Tibial artery (tissue), 4 donors: ENCODE data around the gene GAK.

Experiments
- DNase-seq, 2 donors: peaks; one replicate each; pipeline ENCODE4 v3.0.0-alpha.2; 2019
- H3K27ac ChIP-seq, 2 donors: fragments of 200-600 bp; sonication (generic) in 1 of 2; 1 replicate in 1 of 2; 2 replicates in 1 of 2; pipeline ENCODE4 v1.5.1; 2018 to 2019; ENCODE audit warnings: mild to moderate bottlenecking in 1 of 2
- H3K27me3 ChIP-seq, 2 donors: fragments of 200-600 bp; sonication (generic) in 1 of 2; one replicate each; pipeline versions ENCODE4 v1.5.1 to v1.6.0; 2016 to 2019
- H3K36me3 ChIP-seq, 3 donors: fragments of 200-600 bp; sonication (generic) in 2 of 3; one replicate each; pipeline ENCODE4 v1.5.1; 2016 to 2019; ENCODE audit warnings: mild to moderate bottlenecking in 2 of 3
- H3K4me1 ChIP-seq, 4 donors: fragments of 200-600 bp; sonication (generic) in 2 of 4; 1 replicate in 3 of 4; 2 replicates in 1 of 4; pipeline ENCODE4 v1.5.1; 2016 to 2019
- H3K4me3 ChIP-seq, 2 donors: fragments of 200-600 bp; sonication (generic) in 1 of 2; 1 replicate in 1 of 2; 2 replicates in 1 of 2; pipeline ENCODE4 v1.5.1; 2018 to 2019; ENCODE audit warnings: mild to moderate bottlenecking in 2 of 2
- H3K9me3 ChIP-seq, 3 donors: fragments of 200-600 bp; sonication (generic) in 1 of 3; one replicate each; pipeline ENCODE4 v1.5.1; 2016 to 2019
- CTCF ChIP-seq, 2 experiments: fragments of 200-600 bp in 1 of 2; fragments of 450-650 bp in 1 of 2; IDR thresholded peaks; one replicate each; pipeline ENCODE4 v1.5.1; 2017 to 2019; ENCODE audit warnings: antibody characterized with exemption in 2 of 2, mild to moderate bottlenecking in 1 of 2, moderate library complexity in 1 of 2
- intact Hi-C: fragments of 100-400 bp; cut with DNase I; formaldehyde crosslinking; loops from one replicate; pipeline ENCODE4 v1.15.0; 2023; ENCODE audit warnings: low total_unique reads

GAK gene

GRCh38 chr4:912548-913279 is 19.4 kb downstream of the GAK start:
- peak in 1 of 2 donors; percentile 38 for DNase-seq
- no peak for TF ChIP-seq CTCF (IDR thresholded peaks at IDR 0.05)
- Histone ChIP-seq H3K9me3 (no peaks in the 10 kb centered on the region), H3K27ac (no peak overlapping the region), H3K4me1 (peaks cover 0 to 12% (median 3%) of the 10 kb centered on the region in 4 donors), H3K36me3 (peaks cover 20 to 54% (median 23%) of the 10 kb centered on the region in 3 donors), H3K27me3 (no peaks in the 10 kb centered on the region), H3K4me3 (no peak overlapping the region)
- intact Hi-C loops = no loop called here

DNA sequence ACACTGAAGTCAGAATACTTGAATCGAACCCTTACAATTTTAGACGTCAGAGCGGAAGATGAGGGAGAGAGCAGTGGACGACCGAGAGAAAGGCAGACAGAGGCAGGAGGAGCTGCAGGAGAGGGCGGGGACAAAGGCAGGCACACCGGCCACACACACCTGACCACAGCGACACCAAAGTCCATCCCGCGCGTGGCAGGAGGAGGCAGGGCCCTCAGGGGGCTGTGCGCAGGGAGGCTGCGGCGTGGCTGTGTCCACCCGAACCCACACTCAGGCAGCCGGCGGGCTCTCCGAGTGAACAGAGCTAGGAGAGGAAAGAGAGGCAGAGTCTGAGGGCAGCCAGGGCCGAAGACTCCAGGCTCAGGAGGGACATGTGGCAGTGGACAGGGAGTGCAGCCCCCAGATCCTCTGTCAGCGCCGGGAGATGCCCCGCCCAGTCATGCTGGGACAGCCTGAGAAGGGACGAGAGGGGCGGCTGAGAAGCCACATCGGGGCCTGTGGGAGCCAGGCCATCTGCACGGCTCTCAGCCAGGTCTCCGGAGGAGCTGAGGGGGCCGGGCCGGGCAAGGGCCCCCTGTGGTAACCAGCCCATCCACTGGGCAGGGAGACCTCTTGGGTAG is 20.1 kb downstream of the GAK start:
- H3K4me3 ChIP-seq = no peak overlapping the region
- TF ChIP-seq CTCF (IDR thresholded peaks at IDR 0.05) = no peak
- no peaks in the 10 kb centered on the region for H3K9me3 ChIP-seq
- DNase-seq = no peak
- no peak overlapping the region for H3K27ac ChIP-seq
- no peaks in the 10 kb centered on the region for H3K27me3 ChIP-seq
- peaks cover 0 to 12% (median 3%) of the 10 kb centered on the region in 4 donors for H3K4me1 ChIP-seq
- peaks cover 20 to 61% (median 30%) of the 10 kb centered on the region in 3 donors for H3K36me3 ChIP-seq
- intact Hi-C loops = no loop called here

- no peak for DNase-seq
- Histone ChIP-seq H3K27me3 (no peaks in the 10 kb centered on the region), H3K36me3 (peaks cover 20 to 68% (median 30%) of the 10 kb centered on the region in 3 donors), H3K27ac (no peak overlapping the region), H3K4me1 (peaks cover 0 to 12% (median 3%) of the 10 kb centered on the region in 4 donors), H3K4me3 (no peak overlapping the region), H3K9me3 (no peaks in the 10 kb centered on the region)
- TF ChIP-seq CTCF (IDR thresholded peaks at IDR 0.05) = no peak
- intact Hi-C loops = no loop called here
These were observed 20.8 kb downstream of the GAK start for GRCh38 chr4:911221-911751.

DNA sequence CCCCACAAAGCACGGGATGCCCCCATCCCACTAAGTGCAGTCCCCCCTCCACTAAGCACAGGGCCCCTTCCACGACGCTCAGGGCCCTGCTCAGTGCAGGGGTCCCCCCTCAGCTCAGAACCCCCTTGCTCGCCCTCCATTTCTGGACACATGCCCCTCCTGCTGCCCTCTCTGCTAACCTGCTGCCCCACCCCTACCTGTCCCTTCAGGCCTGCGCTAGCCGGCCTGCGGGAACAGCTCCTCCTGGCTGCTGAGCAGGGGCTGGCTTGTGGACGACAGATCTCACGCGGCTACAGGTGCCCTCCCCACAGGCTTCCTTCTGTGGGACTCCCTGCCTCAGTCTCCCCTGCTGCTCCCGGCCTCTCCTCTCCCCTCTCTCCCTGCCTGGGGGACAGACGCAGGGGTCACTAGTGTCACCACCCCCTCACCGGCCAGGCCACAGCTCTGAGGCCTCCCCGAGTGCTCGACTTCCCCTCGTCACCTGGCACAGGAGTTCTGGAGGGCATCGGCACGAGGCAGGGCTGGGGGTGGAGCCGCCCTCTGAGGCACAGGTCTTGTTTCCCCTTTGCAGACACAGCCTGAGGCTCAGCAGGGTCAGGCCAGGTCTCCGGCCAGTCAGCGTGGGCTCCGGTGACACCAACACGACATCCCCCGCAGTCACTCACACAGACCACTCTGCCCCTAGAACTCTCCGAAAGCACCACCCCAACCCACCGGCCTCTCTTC is 21.6 kb downstream of the GAK start:
- intact Hi-C loops = no loop called here
- Histone ChIP-seq H3K4me3 (no peak overlapping the region), H3K9me3 (no peaks in the 10 kb centered on the region), H3K36me3 (peaks cover 20 to 76% (median 30%) of the 10 kb centered on the region in 3 donors), H3K27me3 (no peaks in the 10 kb centered on the region), H3K4me1 (peaks cover 0 to 7% (median 3%) of the 10 kb centered on the region in 4 donors), H3K27ac (no peak overlapping the region)
- no peak for DNase-seq
- no peak for TF ChIP-seq CTCF (IDR thresholded peaks at IDR 0.05)

DNA sequence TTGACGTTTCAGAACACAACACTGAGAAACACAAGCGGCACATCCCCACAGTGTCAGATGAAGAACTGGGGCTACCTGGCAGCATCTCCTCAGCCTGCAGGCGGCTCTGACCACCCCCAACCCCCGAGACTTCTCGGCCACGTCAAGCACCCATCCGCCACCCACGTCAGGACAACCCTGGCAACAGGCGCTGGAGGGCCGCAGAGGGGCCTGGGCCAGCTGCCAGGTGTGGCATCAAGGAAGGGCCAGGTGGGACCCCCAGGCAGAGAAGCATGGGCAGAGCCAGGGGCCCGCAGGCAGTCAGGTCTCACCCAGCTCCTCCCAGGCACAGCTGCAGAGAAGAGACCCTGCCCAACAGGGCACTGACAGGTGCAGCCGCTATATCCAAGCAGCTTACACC is 22.3 kb downstream of the GAK start:
- H3K4me3 ChIP-seq = no peak overlapping the region
- no peak overlapping the region for H3K27ac ChIP-seq
- H3K27me3 ChIP-seq = no peaks in the 10 kb centered on the region
- peaks cover 20 to 81% (median 30%) of the 10 kb centered on the region in 3 donors for H3K36me3 ChIP-seq
- TF ChIP-seq CTCF (IDR thresholded peaks at IDR 0.05) = no peak
- intact Hi-C loops = no loop called here
- no peaks in the 10 kb centered on the region for H3K9me3 ChIP-seq
- no peak for DNase-seq
- peaks cover 0 to 3% (median 0%) of the 10 kb centered on the region in 4 donors for H3K4me1 ChIP-seq
